HG02763 (cell line): ENCODE results near the gene TMEM213.

Experiments
- ATAC-seq: cut with Tn5 transposase; IDR thresholded peaks from one replicate; pipeline ENCODE4 v1.9.1; 2021; ENCODE audit warnings: mild to moderate bottlenecking, moderate library complexity; ENCODE audit not compliant: unreplicated experiment

Gene TMEM213, protein sequence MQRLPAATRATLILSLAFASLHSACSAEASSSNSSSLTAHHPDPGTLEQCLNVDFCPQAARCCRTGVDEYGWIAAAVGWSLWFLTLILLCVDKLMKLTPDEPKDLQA

DNA sequence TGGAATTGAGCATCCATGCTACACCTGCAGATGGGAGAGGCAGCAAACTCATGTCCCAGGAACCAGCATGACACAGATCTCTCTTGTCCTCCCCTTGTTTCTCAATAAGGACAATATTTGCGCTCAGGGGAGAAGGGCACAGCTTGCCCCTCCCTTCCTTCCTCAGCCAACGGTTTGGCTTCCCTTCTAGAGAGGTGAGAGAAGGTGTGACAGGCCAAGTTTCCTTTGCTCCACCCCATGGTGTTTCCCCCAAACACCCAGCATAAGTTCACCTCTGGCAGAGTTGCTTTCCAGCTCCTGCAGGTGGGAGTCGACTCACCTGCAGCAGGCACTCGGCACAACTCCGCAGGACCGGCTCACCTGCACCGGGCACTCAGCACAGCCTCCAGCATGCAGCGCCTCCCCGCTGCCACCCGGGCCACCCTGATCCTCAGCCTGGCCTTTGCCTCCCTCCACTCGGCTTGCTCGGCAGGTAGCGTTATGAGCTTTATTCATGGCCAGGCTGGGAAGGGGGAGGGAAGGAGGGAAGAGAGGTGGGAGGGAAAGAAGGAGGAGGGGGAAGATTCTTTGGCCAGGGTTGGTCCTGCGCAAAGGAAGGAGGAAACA lies at the start of gene TMEM213, which contains the start of gene ATP6V0A4:
Gene TMEM213 (plus strand): TSS at position 280 of the 606 bp plus-strand sequence. CDS start 111 bp downstream, at position 391.
Gene ATP6V0A4 (minus strand): TSS at position 482 of the 606 bp plus-strand sequence. CDS start 26,949 bp downstream, outside the sequence.
- ATAC-seq, result no peak

DNA sequence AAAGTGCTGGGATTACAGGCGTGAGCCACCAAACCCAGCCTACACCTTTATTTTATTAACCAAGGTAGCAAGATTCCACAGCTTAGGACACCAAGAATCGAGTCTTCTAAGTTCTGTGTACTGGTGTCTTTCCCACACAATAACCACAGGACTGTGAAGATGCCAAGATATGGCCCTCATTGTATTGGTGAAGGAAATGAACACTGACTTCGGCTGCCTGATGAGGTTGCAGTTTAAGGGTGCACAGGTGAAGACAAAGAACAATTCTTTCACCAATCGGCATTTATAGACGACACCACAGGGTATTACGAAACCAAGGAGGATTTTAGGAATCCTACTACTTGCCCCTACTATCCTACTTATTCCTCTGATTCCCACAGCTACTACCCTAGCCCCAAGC lies 49.1 kb upstream of the TMEM213 start:
- no peak for ATAC-seq

DNA sequence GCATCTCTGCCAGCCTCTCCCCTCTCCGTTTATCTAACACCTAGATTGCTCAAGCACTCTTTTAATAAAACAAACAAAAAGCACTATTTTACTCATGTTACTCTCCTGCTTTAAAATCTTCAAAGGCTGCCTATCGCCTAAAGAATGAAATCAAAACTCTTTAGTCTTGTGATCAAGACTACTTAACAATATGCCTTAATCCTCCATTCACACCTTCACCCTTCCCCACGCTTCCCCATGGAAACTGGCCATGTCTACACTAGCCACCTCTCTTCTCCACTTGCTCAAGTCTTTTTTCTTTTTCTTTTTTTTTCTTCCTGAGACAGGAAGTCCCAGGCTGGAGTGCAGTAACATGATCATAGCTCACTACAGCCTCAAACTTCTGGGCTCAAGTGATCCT lies 47.8 kb upstream of the TMEM213 start:
- ATAC-seq, result no peak

DNA sequence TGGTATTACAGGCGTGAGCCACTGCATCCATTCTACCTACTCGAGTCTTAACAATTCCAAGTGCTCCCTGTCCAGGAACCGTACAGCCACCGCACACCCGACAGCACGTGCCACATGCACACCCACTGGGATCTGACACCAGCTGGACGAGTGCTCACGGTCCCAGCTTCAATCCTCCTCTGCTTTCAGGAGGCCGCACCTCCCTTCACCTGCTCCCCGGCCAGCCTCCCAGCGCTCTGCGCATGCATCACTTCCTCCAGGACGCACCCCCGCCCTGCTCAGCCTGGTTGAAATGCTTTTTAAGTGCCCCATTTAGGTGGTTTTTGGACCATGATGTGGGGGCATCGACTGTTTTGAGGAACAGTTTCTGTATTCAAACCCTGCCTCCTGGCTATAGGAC lies 47.3 kb upstream of the TMEM213 start:
- no peak for ATAC-seq

DNA sequence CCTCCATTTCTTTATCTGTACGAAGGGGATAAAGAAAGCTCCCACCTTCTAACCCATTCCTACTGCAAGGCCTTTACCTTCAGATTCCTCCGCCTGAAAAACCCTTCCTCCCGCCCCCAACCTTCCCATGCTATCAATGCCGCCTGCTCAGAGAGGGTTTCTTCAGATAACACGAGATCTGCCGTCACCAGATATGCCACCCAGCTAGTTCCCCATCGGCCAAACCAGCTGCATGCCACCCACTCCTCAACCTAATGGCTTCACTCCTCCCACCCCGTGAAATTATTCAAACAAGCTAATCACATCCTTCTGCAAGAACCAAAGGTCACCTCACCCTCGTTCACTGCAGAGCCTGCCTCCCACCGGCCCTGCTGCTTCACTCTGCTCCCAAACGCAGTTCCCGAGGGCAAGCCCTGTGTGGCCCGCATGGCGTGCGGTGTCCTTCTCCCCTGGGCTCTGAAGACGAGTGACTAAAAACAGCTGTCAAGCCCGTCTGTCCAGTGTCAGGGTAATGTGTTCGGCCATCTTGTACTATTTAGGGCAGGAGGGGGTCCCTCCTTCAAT lies 46.8 kb upstream of the TMEM213 start:
- no peak for ATAC-seq

DNA sequence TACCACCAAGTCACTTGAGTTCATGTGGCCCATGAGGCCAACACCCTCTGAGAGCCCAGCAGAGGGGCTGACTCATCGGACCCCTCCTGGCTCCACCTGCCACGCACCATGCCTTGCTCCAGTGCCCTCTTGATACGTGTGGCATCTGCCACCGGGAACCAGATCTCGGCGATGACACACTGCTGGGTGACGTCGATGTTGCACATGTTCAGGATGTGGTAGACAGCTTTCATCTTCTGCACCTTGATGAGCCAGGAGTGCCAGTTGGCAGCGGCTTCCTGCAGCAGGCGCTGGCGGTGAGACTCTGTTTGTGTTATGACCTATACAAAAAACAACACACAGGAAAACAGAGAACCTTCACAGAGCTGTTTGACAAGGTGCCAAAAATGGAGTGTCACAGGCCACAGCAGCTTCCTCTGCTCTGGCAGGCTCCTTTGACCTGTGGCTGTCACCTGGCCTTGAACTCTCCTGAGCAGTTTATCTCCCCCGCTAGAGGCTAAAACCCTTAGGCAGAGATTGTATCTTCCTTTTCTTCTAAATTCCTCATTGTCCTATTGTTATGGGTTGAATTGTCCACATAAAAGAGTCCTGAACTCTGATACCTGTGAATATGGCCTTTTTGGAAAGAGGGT lies 45.2 kb upstream of the TMEM213 start:
- peak; percentile 79 for ATAC-seq

DNA sequence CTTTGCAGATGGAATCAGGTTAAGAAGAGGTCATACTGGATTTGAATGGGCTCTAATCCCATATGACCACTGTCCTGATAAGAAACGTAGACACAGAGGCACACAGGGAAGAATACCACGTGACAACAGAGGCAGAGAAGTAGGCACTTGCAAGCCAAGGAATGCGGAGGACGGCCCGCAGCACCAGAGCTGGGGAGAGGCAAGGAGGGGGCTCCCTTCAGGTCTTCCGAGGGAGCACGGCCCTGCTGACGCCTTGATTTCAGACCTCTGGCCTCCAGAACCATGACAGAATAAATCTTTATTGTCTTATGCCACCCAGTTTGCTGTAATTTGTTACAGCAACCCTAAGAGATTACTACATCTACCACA lies 44.7 kb upstream of the TMEM213 start:
- no peak for ATAC-seq

DNA sequence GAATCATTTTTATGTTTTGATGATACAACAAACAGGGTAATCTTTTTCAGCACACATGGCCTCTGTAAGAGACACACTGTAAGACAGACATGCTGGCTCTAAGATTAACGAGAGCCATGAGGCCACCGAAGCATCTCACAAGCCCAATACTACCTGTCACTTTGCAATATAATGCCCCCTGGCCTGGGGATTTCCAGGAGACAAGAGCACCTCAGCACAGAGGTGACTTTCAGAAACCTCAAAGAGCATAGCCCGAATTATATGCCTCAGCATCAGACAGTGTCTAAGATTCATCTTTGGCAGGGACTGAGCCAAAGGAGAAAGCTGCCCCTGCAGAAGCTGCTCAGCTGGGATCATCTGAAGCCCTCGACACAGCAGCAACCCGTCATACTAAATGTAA lies 44.2 kb upstream of the TMEM213 start:
- no peak for ATAC-seq

DNA sequence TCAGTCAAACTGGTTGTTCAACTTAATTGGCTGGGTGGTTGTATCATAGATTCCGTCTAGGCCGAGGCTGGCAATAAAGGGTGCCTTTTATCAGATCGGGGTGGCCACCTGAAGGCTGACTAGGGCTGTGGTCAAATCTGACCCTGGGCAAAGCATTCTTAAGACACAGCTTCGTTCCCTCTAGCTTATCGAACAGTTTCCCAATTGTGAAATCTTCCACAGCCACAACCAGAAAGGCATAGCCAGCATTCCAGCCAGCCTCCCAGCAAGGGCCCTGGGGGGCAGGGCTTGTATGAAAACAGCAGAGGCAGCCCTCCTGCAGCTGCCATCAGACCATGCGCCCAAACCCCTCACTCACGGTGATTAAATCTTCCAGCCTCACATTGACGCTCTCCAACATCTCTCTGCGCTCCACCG lies 42.5 kb upstream of the TMEM213 start:
- ATAC-seq, result no peak

DNA sequence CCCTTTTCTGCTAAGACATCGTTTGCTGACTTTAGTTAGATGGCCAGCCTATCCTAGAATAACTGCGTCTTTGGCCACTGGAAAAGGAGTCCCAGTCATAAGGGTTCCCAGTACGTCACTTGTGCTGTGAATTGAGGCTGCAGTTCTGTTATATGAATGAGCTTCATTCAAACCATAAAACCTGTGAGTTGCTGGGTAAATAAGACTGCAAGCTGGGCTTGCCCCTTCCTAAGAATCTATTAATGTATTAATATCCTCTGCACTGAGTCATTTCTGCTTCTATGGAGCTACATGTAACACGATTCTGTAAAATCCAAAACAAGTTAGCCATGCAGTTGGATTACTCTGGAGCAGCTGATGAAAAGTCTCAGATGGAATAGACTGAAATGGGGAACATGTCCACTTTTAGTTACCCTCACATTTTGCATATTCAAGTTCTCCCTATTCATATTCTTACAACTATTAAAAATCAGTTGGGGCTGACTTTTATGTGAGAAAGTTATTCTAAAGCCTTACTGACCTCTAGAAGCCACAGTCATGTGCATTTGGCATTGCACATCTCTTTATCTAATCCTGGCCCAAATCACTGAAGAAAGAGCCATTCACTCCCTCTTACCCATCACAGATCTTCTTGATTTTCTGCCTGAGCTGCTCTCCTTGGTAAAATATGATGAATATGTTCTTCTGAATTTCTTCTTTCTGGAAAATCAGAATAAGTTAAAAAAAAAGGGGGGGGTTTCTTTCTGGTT lies 41.8 kb upstream of the TMEM213 start:
- ATAC-seq, result no peak

DNA sequence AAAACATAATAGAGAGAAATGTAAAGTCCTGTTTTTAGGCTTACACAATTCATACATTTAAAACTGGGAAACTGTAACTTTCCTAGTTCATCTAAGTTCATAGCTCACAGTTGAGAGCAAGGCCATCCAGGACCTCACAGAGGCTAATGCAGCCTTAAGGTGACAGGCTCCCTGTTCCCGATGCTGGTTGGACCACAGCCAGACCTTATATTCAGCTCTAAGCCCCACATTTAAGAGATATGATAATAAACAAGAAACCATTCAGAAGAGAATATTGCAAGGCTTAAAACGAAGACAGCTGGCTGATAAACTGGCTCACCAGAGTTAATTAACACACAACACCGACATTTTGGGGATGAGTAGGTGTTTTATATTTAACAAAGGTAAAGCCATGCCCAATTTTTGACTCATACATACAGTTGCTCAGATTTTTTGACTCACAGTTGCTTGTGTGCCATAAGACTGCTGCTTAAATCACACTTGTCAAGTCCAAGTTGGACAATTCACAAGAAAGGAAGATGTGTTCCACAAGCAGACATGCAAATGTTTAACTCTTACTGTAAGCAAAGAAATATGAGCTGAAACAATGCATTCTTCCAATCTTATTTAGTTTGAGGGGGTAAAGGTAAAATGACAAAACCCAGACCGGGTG lies 41.1 kb upstream of the TMEM213 start:
- ATAC-seq, result no peak

DNA sequence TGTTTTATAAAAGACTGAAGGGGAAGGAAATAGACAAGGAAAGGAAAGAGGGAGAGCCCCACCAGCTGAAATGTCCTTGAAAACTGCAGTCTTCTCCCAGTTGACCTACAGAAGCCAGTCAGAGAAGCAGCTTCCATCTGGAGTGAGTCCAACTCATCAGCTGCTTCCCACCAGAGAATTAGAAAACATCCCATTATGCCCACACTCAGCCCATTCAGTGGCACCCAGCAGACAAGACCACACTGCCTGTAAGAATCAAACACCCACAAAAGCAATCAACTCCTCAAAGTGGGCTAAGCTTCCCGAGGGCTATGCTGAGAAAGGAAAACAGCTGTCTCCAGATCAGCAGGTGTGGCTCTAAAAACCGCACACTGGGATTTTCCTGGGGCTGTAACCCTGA lies 29.6 kb upstream of the TMEM213 start:
- no peak for ATAC-seq

DNA sequence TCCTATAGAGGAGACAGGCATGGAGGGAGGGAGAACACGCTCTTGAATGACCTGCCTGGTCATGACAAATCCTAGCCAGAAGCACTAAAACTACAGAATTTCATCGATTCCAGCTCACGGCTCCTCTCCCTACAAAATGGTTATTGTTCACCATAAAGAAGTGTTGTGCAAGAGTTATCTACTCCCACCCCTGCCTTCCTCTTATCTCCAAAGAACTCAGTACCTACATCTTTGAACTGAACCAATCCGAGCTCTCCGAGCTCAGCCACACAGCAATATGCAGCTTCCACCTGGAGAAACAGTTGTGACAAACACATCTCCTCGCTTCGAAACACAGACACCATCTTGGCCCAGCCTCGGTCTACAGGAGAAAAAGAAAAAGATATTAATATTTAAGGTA lies 26.9 kb upstream of the TMEM213 start:
- ATAC-seq, result no peak

DNA sequence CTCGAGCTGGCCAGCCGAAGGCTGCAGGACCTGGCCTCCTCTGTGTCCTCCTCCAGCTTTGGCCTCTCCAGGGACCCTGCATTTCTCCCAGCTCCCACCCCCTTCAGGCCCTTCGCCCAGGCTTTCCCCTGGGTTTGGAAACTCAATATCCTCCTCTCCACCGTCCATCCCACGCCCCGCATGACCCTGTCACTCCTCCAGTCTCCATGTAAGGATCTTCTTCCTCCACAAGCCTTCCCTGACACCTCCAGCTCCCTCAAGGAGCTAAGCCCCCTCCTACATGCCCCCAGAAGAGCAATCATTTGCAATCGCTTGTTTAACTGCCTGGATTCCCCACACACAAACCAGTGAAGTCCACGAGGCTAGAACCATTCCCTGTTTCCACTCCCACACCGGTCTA lies 24.6 kb upstream of the TMEM213 start:
- no peak for ATAC-seq

DNA sequence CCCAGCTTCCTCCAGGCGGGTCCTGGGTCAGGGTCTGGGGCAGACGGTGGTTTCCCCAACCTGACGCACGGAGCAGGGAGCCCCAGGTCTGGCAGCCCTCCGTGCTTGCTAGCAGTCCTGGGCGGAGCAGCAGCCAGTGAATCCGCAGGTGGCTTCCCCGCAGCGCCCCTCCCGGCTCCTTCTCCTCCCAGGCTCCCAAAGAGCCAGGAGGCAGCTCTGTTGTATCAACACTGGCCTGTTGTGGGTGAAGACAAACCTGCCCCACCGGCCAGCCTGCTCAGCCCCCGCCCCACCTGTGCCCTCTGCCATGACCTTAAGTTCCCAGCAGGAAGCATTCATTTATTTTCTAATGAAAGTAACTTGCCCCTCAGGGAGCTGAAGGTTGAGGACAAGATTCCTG lies 24.0 kb upstream of the TMEM213 start:
- no peak for ATAC-seq

DNA sequence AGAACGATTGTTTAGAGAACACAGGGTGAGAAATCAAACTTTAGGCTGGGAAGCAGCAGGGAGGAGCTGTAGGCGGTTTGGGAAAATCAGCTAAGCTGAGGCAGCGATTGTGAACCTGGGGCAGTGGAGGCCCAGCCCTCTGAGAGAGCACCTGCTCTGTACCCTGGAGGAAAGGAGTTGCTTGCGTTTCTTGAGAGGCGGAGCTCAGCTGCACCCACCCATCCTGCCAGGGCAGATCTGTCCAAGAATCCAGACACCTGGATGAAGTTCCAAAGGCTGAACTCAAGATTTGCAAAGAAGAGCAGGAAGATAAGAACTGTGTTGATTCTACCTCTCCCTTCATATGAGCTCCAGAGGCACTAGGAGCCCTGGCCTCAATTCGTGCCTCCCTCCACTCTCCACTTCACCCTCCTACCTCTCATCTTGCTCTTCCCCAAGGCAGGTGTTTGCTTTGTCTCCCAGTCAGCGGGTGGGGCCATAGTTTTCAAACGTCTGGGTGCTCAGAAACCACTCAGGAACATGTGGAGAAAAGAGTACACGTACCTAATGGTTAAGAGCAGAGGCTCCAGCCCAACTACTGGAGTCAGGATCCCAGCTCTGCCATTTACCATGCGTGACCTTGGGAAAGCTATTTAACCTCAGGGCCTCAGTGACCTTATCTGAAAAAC lies 21.5 kb upstream of the TMEM213 start:
- ATAC-seq, result no peak

DNA sequence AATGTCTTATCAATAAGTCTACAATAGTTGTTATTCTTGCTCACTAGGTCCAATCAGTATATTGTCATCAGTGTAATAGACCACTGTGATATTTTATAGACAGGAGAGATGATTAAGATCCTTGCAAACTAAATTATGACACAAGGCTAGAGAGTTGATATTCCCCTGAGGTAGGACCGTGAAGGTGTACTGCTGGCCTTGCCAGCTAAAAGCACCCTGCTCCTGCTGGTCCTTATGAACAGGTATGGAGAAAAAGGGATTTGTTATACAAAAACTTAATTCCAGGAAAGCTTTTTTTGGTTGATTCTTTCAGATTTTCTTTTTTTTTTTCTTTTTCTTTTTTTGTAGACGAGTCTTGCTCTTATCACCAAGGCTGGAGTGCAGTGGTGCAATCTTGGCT lies 16.8 kb upstream of the TMEM213 start:
- no peak for ATAC-seq

DNA sequence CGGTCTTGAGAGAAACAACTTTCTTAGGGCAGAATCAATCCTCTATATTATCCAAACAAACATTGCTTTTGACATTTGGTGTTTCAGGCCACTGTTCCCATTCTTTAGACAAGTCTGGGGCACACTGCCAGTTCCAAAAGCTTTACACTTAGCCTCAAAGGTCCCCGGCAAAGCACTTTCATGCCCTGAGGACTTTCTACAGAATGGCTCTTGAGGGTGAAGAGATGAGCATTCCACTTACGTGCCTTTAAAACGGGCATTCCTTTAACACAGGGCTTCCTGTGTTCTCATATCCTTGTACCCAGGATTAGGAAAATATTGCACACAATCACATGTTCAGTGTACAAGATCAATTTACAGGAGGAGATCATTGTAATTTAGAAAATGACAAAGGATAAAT lies 13.1 kb upstream of the TMEM213 start:
- ATAC-seq, result no peak

DNA sequence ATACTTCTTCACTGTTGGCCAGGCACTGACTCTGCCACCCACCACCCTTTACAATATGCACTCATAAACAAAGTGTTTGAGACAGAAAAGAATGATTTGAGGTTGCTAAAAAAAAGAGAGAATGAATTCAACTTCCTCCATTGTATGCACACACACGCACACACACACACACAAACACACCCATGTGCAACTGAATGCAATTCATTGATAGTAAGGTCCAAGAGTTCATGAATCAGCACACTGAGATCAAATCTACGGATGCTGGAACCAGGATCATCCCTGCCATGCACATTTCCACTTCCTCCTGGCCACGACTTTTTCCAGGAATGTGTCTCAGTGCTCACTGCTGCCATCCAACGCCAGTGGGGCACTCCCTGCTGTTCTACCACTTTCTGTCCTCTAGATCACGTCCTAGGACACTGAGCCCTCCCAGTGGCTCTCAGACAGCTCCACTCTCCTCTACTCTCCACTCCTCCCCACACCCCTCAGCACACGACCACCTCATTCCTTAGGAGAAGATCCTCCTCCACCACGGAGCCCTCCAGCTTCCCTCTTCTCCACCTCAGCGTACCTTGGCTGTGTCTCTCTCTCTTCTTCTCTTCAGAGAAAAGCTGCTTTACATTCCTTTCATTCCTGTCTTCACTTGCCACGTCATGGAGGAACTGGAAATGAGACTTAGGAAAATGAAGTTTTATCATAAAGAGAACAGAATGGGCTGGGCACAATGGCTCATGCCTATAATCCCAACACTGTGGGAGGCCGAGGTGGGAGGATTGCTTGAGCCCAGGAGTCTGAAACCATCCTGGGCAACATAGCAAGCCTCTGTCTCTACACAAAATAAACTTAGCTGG lies 12.0 kb upstream of the TMEM213 start:
- ATAC-seq, result no peak
